Measurements from ENCODE around the gene BICDL2.

BICDL2 gene

GRCh38 chr16:3046641-3047386 lies 10.1 kb upstream of the BICDL2 start:
- no peak for DNase-seq

- DNase-seq: peak; percentile 1
Observed at GRCh38 chr16:3045758-3046640, 9.3 kb upstream of the BICDL2 start, which contains the start of gene MMP25. MMP25 (plus strand) TSS chr16:3046561; CDS start chr16:3046918, 357 bp downstream.

DNA sequence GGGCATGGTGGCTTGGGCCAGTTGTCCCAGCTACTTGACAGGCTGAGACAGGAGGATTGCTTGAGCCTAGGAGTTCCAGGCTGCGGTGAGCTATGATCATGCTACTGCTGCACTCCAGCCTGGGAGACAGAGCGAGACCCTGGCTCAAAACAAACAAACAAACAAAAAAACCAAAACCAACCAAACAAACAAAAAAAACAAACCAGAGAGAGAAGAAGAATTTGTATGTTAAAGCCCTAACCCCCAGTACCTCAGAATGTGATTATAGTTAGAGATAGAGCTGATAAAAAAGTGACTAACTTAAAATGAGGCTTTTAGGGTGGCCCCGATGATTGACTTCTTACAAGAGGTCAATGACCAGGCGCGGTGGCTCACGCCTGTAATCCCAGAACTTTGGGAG lies 8.0 kb upstream of the BICDL2 start:
- no peak for DNase-seq

GRCh38 chr16:3042376-3042775 lies 5.6 kb upstream of the BICDL2 start:
- no peak for DNase-seq

GRCh38 chr16:3038896-3039295 lies 2.2 kb upstream of the BICDL2 start:
- DNase-seq: no peak

- DNase-seq: no peak
Observed at GRCh38 chr16:3038256-3038655, 1.5 kb upstream of the BICDL2 start.

DNA sequence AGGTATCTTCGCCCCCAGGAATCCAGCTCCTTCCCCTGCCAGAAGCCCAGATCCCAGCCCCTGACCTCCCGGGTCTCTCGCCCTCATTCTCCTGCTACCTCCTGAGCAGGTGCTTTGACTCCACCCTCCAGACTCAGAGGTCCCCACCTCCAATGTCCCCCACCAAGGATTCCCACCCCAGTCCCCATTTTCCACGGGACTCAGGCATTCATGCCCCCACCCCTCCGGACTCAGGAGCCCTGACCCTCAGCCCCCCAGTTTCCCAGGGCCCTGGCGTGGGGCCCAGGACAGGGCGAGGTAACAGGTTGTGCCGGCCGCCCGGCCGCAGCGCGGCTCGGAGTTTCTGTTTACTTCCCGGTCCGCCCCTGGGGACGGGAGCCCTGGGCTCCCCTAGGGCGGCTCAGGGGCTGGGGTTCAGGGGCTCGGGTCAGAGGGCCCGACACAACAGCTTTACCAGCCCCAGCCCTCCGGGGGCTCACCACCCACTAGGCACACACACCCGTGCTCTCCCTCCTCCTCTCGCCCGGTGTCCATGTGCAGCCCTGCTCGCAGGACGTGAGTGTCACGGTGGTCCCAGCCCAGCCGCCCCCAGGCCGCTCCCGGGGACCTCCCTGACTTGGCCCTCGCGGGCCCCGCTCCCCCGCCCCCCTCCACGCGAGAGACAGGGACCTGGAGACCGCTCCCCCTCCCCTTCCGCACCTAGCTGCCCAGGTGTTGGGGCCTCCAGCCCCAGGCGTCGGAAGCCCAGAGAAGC lies 595 bp downstream of the BICDL2 start:
- no peak for DNase-seq

DNA sequence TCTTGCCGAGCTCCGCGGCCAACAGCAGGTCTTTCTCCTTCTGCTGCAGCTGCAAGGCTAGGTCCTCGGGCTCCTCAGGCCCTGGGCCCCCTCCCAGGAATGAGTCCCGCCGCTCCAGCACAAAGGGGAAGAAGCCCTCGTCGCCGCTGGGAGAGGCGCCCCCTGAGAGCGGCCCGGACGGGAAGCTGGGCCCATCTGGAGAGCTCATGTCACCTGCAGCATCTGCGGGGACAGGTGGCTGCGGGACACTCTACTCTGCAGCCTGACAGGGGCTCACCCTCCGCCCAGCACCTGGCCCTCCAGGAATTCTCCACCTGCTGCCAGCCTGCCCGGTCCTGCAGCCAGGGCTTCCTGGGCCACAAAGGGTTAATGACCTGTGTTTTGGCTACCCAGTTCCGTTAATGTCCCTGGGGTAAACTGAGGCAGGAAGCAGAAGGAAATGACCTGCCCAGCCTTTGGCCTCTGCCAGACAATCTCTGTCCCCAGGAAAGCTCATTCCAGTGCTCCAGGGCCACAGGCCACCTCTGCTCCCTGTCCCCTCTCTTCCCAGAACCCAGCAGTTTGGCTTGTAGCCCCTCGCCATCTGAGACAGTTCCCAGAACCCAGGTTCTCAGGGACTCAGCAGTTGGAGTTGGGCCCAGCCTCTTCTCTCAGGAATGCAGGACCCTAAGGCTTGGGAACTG lies 1.3 kb downstream of the BICDL2 start:
- peak; percentile 1 for DNase-seq

DNA sequence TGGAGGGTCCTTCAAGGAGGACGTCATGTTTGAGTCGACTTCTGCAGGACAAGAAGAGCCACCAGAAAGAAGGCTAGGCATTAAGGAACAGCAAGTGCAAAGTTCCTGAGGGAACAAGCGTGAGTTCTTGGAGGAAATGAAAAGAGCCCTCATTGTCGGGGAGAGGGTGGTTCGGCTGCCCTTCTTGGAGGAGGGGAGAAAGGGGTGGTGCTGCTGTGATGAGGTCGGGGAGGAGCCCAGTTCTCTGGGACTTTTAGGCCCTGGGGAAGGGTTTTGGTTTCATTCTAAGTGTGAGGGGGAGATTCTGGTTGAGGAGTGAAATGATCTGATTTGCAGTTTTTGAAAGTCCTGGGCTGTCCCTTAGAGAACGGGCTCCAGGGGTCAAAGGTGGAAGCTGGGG lies 4.1 kb downstream of the BICDL2 start:
- DNase-seq: peak; percentile 1

DNA sequence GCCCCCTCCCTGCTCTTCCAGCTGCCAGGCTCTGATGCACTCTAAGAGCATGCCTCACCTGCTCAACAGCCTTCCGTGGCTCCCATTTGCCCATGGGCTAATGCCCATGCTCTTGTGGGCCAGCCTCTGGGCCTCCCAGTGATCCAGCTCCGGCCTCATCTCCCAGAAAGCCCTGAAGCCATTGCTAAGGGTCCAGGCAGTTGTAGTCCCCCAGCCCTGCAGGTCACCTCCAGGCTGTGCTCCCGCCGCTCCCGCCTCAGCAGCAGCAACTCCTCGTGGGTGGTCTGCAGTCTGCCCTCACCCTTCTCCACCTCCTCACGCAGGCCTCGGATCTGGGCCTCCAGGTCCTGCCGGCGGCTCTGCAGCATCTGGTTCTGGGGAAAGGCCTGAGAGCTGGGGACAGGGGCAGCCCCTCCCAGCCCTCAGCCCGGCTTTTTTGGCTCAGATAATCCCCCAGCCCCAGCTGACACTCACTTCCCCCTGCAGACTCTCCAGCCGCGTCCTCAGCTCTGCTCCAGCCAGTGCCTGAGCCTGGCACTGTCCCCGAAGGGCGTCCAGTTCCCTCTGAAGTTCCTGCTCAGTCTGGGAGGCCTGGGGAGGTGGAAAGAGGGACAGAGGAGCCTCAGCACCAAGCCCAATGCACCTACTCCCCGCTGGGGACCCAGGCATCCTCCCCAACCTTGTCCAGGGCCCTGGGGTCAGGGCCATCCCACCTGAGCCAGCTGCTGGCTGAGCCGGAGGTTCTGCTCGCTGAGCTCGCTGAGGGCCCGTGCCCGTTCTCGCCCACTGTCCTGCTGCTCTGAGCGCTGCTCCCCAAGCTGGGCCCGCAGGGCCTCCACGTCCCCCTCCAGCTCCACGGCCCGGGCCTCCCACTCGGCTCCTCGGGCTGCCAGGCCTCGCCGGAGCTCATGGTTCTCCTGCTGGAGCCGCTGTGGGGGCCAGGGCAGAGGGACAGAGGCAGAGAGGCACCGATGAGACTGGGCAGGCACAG lies 6.2 kb downstream of the BICDL2 start:
- no peak for DNase-seq

DNA sequence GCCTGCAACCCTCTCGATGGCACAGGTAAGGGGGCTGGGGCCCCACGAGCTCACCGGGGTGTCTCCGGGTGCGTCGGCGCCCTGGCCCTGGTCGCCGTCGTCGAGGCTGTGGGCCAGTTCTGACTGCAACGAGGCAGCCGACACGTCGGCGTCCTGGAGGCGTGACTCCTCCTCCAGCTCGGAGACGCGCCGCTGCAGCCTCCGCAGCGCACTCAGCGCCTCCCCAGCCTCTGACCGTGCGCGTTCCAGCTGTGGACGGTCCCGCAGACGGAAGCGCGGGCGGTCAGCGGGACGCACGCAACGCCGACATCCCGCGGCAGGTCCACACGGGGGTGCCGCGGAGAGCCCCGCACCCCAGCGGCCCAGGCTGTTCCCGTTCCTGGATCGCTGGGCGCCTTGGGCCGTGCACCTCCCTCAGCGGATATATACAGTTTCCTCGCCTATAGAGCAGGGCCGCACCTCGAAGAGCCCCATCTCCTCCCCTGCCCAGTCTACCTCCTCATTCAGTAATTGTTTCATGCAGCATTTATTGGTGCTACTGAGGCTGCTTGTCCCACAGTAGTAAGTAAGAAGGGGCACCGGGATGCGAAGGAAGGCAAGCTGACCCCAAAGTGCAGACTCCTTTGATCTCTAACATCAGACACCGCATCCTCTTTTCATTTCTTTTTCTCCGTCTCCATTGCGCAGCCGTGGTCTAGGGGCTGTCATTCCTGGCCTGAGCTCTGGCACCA lies 7.1 kb downstream of the BICDL2 start:
- no peak for DNase-seq

GRCh38 chr16:3028716-3029319 lies 7.9 kb downstream of the BICDL2 start:
- DNase-seq: no peak

GRCh38 chr16:3027983-3028715 lies 8.6 kb downstream of the BICDL2 start:
- peak; percentile 70 for DNase-seq

DNA sequence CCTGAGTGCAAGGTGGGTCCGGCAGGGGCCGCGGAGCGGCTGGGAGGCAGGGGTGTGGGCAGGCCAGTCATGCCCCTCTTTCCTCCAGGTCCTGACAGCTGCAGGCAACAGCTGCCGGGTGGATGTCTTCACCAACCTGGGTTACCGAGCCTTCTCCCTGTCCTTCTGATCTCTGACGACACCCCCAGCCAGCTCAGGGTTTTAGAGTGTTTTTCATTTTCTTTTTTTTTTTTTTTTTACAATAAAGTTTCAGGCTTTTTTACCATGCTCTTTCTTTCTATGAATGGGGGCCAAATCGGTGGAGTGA lies 9.3 kb downstream of the BICDL2 start:
- DNase-seq: no peak

- peak; percentile 0 for DNase-seq
Observed at GRCh38 chr16:3026609-3027488, 9.9 kb downstream of the BICDL2 start.

DNA sequence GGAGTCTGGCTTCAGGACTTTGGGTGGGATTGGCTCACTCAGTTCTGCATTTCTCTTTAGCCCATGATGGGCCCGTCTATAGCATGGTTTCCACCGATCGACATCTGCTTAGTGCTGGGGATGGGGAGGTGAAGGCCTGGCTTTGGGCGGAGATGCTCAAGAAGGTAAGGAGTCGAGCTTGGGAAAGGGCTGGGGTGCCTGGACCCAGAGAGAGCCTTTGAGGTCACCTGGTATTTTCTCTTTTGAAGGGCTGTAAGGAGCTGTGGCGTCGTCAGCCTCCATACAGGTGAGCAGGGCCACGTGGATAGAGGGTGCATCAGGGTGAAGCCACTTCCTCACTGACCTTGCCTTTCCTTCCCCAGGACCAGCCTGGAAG lies 10.8 kb downstream of the BICDL2 start:
- DNase-seq: no peak

GRCh38 chr16:3025032-3026002 lies 11.4 kb downstream of the BICDL2 start:
- no peak for DNase-seq

Measured in NCI-H226 (cell line).